ENCODE data around the gene HEPACAM.

GRCh38 chr11:124941703-124942102, 5.9 kb upstream of the HEPACAM start:
- TF ChIP-seq CTCF (IDR thresholded peaks at IDR 0.05) (no peak), POLR2A (IDR thresholded peaks at IDR 0.05) (no peak)
